ENCODE results near the gene TRIM25. TPM values are rescaled to one million over a fixed set of nuclear protein-coding genes. Genes with fewer than 3 reads are reported as not detected.

Gene TRIM25
- total RNA-seq, 1 experiment from 2014 or later, result 135 TPM

DNA sequence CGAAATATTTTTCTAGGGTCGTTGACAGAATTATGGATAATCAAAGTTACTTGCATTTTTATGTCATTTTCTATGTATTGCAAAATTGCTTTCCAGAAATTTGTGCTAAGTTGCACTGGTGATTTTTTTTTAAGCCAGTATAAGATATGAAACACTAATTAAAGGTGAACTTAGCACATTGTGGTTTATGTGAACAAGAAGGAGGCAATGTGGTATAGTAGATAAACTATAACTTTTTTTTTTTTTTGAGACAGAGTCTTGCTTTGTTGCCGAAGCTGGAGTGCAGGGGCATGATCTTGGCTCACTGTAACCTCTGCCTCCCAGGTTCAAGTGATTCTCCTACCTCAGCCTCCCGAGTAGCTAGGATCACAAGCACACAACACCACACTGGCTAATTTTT, 66.7 kb downstream of the TRIM25 start (continued):
- TF ChIP-seq POLR2A (IDR thresholded peaks at IDR 0.05; ENCODE audit: borderline replicate concordance, extremely low read depth, insufficient read depth, insufficient read length) (no peak), YY1 (IDR thresholded peaks at IDR 0.05; ENCODE audit: extremely low read depth, insufficient replicate concordance, low read depth, low read length) (no peak), EZH2phosphoT487 (IDR thresholded peaks at IDR 0.05; ENCODE audit: borderline replicate concordance) (no peak), SIN3A (IDR thresholded peaks at IDR 0.05; ENCODE audit: low read depth) (no peak), RAD21 (IDR thresholded peaks at IDR 0.05; ENCODE audit: low read depth) (no peak)
- TF ChIP-seq, protein P1, sequence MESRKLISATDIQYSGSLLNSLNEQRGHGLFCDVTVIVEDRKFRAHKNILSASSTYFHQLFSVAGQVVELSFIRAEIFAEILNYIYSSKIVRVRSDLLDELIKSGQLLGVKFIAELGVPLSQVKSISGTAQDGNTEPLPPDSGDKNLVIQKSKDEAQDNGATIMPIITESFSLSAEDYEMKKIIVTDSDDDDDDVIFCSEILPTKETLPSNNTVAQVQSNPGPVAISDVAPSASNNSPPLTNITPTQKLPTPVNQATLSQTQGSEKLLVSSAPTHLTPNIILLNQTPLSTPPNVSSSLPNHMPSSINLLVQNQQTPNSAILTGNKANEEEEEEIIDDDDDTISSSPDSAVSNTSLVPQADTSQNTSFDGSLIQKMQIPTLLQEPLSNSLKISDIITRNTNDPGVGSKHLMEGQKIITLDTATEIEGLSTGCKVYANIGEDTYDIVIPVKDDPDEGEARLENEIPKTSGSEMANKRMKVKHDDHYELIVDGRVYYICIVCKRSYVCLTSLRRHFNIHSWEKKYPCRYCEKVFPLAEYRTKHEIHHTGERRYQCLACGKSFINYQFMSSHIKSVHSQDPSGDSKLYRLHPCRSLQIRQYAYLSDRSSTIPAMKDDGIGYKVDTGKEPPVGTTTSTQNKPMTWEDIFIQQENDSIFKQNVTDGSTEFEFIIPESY (IDR thresholded peaks at IDR 0.05; ENCODE audit: extremely low read depth, insufficient replicate concordance, low read length), result no peak

DNA sequence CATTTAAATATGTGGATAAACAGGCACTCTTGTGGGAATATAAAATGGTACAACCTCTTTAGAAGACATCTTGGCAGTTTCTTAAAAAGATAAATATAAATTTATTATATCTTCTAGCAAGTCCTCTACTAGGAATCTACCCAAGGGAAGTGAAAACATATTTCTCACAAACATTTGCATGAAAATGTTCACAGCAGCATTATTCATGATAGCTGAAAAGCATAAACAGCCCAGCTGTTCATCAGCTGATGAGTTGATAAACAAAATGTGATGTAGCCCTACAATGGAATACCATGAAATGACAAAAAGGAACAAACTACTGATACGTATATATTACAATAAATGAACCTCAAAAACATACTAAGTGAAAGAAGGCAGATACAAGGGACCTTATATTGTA, 67.9 kb downstream of the TRIM25 start:
- intact Hi-C loops (cut with micrococcal nuclease), result no loop called here
- no peaks in the 10 kb centered on the region for H3K27me3 ChIP-seq (ENCODE audit: insufficient read depth, low read length)
- no peak overlapping the region for H3K27ac ChIP-seq (ENCODE audit: low read depth, low read length)
- H3K79me2 ChIP-seq (ENCODE audit: insufficient read depth, low read length), result no peaks in the 10 kb centered on the region
- no peak overlapping the region for H2AFZ ChIP-seq (ENCODE audit: low read depth, low read length, poor library complexity, severe bottlenecking)
- no peaks in the 10 kb centered on the region for H3K36me3 ChIP-seq (ENCODE audit: control insufficient read depth in 1 of 2, insufficient read depth in 2 of 2, low read length in 2 of 2)
- no peak overlapping the region for H3K4me2 ChIP-seq (ENCODE audit: low read length)
- CTCF ChIA-PET, result interaction anchor here (1.2 kb wide), 1 partner anchor 26 kb away, joined by 4 read pairs; no protein-coding TSS in a partner anchor
- H3K4me3 ChIP-seq (replicated peaks in 1 of 2; ENCODE audit: low read depth in 1 of 2, low read length in 2 of 2), result no peak overlapping the region
- POLR2A ChIA-PET, result no interaction called here
- no peaks in the 10 kb centered on the region for H3K9me2 ChIP-seq (ENCODE audit: insufficient read depth)
- no peak for TF ChIP-seq CEBPB (IDR thresholded peaks at IDR 0.05; ENCODE audit: low read depth)
- no peak for TF ChIP-seq EZH2 (IDR thresholded peaks at IDR 0.05)
- no peak for TF ChIP-seq SIN3A (IDR thresholded peaks at IDR 0.05; ENCODE audit: low read depth)
- no peak for TF ChIP-seq JUND (IDR thresholded peaks at IDR 0.05)
- no peak for TF ChIP-seq TCF7L2 (IDR thresholded peaks at IDR 0.05; ENCODE audit: borderline replicate concordance, extremely low read depth, insufficient read depth, insufficient read length)
- no peak for TF ChIP-seq ELF1 (IDR thresholded peaks at IDR 0.05; ENCODE audit: borderline replicate concordance, low read depth)
- TF ChIP-seq SP1 (IDR thresholded peaks at IDR 0.05; ENCODE audit: low read depth), result no peak
- no peak for TF ChIP-seq FOSL1 (IDR thresholded peaks at IDR 0.05; ENCODE audit: low read depth)
- TF ChIP-seq, protein P1 (IDR thresholded peaks at IDR 0.05; ENCODE audit: extremely low read depth, insufficient replicate concordance, low read length), result no peak
- TF ChIP-seq, protein P2, sequence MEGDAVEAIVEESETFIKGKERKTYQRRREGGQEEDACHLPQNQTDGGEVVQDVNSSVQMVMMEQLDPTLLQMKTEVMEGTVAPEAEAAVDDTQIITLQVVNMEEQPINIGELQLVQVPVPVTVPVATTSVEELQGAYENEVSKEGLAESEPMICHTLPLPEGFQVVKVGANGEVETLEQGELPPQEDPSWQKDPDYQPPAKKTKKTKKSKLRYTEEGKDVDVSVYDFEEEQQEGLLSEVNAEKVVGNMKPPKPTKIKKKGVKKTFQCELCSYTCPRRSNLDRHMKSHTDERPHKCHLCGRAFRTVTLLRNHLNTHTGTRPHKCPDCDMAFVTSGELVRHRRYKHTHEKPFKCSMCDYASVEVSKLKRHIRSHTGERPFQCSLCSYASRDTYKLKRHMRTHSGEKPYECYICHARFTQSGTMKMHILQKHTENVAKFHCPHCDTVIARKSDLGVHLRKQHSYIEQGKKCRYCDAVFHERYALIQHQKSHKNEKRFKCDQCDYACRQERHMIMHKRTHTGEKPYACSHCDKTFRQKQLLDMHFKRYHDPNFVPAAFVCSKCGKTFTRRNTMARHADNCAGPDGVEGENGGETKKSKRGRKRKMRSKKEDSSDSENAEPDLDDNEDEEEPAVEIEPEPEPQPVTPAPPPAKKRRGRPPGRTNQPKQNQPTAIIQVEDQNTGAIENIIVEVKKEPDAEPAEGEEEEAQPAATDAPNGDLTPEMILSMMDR (IDR thresholded peaks at IDR 0.05 in 2 of 3, conservative IDR thresholded peaks at IDR 0.05 in 1 of 3; ENCODE audit: borderline replicate concordance in 1 of 3, insufficient read depth in 1 of 3, low read depth in 2 of 3, low read length in 2 of 3), result no peak
- RAD21 ChIA-PET (ENCODE audit: low non-redundant PET in 1 of 2, low total read pairs in 2 of 2, uncharacterized antibody in 2 of 2, unreplicated experiment in 2 of 2), result no interaction called here
- no peaks in the 10 kb centered on the region for H4K20me1 ChIP-seq (ENCODE audit: insufficient read depth)
- no peak overlapping the region for H3K9ac ChIP-seq (ENCODE audit: low read length)
- DNase-seq (ENCODE audit: low read depth, low spot score), result no peak
- no peak for ATAC-seq
- H3K4me1 ChIP-seq (ENCODE audit: control insufficient read depth in 1 of 2, insufficient read depth in 2 of 2, low read length in 2 of 2), result no peaks in the 10 kb centered on the region
- no TSS peak for BruUV-seq (replicated peaks)
- H3K9me3 ChIP-seq (ENCODE audit: control insufficient read depth in 1 of 2, insufficient read depth in 1 of 2, low read depth in 1 of 2, low read length in 2 of 2), result no peaks in the 10 kb centered on the region

All from HCT116 (cell line).